Fibroblast of lung (primary cell): ENCODE measurements around the gene CTBP2.

Source experiments
- EZH2 ChIP-seq: IDR thresholded peaks from 2 replicates; pipeline ENCODE4 v1.5.1; 2012; ENCODE audit warnings: low read length, control low read depth, mild to moderate bottlenecking; ENCODE audit errors: missing control alignments
- TF ChIP-seq, protein P1 (sequence below), 2 donors: IDR thresholded peaks in 1 of 2; conservative IDR thresholded peaks in 1 of 2; 1 replicate in 1 of 2; 2 replicates in 1 of 2; pipeline ENCODE4 v1.5.1; 2011 to 2012; ENCODE audit warnings: low read length in 2 of 2, control low read depth in 1 of 2, inconsistent platforms in 1 of 2, low read depth in 1 of 2, mild to moderate bottlenecking in 1 of 2

DNA sequence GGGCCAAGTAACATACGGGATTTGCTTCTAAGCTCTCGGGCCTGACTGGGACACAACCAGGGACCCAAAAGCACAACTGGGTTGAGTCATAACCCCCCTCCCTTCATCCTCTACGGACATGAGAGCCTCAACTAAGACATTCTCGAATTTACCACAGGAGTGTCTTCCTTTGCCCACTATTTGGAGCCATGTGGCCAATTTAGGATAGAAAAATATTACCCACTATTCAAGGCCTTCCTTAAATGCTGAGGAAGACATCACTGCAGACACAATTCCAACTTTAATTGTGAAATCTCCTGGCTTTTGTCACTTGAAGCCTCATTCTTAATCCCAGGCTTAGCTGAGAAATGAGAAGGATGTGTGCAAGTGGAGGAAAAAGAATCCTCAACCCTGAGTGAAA lies 11.8 kb downstream of the CTBP2 start:
- TF ChIP-seq, protein P1, sequence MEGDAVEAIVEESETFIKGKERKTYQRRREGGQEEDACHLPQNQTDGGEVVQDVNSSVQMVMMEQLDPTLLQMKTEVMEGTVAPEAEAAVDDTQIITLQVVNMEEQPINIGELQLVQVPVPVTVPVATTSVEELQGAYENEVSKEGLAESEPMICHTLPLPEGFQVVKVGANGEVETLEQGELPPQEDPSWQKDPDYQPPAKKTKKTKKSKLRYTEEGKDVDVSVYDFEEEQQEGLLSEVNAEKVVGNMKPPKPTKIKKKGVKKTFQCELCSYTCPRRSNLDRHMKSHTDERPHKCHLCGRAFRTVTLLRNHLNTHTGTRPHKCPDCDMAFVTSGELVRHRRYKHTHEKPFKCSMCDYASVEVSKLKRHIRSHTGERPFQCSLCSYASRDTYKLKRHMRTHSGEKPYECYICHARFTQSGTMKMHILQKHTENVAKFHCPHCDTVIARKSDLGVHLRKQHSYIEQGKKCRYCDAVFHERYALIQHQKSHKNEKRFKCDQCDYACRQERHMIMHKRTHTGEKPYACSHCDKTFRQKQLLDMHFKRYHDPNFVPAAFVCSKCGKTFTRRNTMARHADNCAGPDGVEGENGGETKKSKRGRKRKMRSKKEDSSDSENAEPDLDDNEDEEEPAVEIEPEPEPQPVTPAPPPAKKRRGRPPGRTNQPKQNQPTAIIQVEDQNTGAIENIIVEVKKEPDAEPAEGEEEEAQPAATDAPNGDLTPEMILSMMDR (conservative IDR thresholded peaks at IDR 0.05 in 1 of 2, IDR thresholded peaks at IDR 0.05 in 1 of 2; ENCODE audit: low read depth in 1 of 2, low read length in 2 of 2), result no peak
- no peak for TF ChIP-seq EZH2
